Lower lobe of right lung (tissue), 2 donors: ENCODE data around the gene PKP4. TPM values are rescaled to one million over a fixed set of nuclear protein-coding genes. Genes with fewer than 3 reads are reported as not detected.
"Not testable (repeated sequence)": the region's sequence is repeated elsewhere in the genome, so short reads cannot be mapped to it uniquely, and the experiment has no call there.

Source experiments
- ATAC-seq, 2 donors: fragments of 200-7000 bp; cut with Tn5 transposase; one replicate each; pipeline ENCODE4 v1.9.1; 2020 to 2022; ENCODE audit warnings: mild to moderate bottlenecking in 2 of 2, moderate library complexity in 2 of 2
- DNase-seq: peaks from one replicate; pipeline ENCODE4 v3.0.0-alpha.2; 2020
- H3K27ac ChIP-seq: fragments of 200-600 bp; one replicate; pipeline ENCODE4 v1.8.0; 2022
- H3K27me3 ChIP-seq: fragments of 200-600 bp; one replicate; pipeline ENCODE4 v1.8.0; 2022; ENCODE audit warnings: low read depth
- H3K36me3 ChIP-seq: fragments of 200-600 bp; one replicate; pipeline ENCODE4 v1.8.0; 2022; ENCODE audit warnings: mild to moderate bottlenecking
- H3K4me1 ChIP-seq: fragments of 200-600 bp; one replicate; pipeline ENCODE4 v1.8.0; 2022
- H3K4me3 ChIP-seq: fragments of 200-600 bp; one replicate; pipeline ENCODE4 v1.8.0; 2022; ENCODE audit warnings: mild to moderate bottlenecking
- H3K9me3 ChIP-seq: fragments of 200-600 bp; one replicate; pipeline ENCODE4 v1.8.0; 2022
- CTCF ChIP-seq: fragments of 200-600 bp; IDR thresholded peaks from one replicate; pipeline ENCODE4 v1.8.0; 2022; ENCODE audit warnings: antibody characterized with exemption, mild to moderate bottlenecking
- intact Hi-C: fragments of 100-400 bp; cut with DNase I; formaldehyde crosslinking; loops from one replicate; pipeline ENCODE4 v1.11.0; 2022
- total RNA-seq: library from RNA; stranded (reverse); fragmentation: NEBNext Ultra II Directional; extraction: Animal tissue kit (Norgen Biotek cat#: 25700); gene quantifications from one replicate; pipeline ENCODE4 v1.2.1, GENCODE V29; 2021
- donor health status: DM: no; HTN: yes; CAD: no; lungs with severe emphysema.

Gene PKP4
- total RNA-seq, 1 donor from 2014 or later, result 57.0 TPM

- Histone ChIP-seq H3K4me1 (no peaks in the 10 kb centered on the region), H3K9me3 (peaks cover 7% of the 10 kb centered on the region), H3K36me3 (no peaks in the 10 kb centered on the region), H3K4me3 (no peak overlapping the region), H3K27ac (no peak overlapping the region), H3K27me3 (no peaks in the 10 kb centered on the region)
- DNase-seq, result no peak
- TF ChIP-seq CTCF, result no peak
- intact Hi-C loops, result no loop called here
- peak in 1 of 2 donors; percentile 27 for ATAC-seq
Observed at GRCh38 chr2:158692372-158693103, 235.8 kb downstream of the PKP4 start.

GRCh38 chr2:158693476-158693875, 236.7 kb downstream of the PKP4 start:
- H3K27me3 ChIP-seq, result no peaks in the 10 kb centered on the region
- H3K36me3 ChIP-seq, result no peaks in the 10 kb centered on the region
- DNase-seq (no peak), ATAC-seq (no peak)
- peaks cover 7% of the 10 kb centered on the region for H3K9me3 ChIP-seq
- TF ChIP-seq CTCF, result no peak
- intact Hi-C loops, result no loop called here
- no peak overlapping the region for H3K4me3 ChIP-seq
- H3K27ac ChIP-seq, result no peak overlapping the region
- H3K4me1 ChIP-seq, result no peaks in the 10 kb centered on the region

- Histone ChIP-seq H3K27me3 (no peaks in the 10 kb centered on the region), H3K27ac (no peak overlapping the region), H3K9me3 (peaks cover 7% of the 10 kb centered on the region), H3K36me3 (no peaks in the 10 kb centered on the region), H3K4me3 (no peak overlapping the region), H3K4me1 (no peaks in the 10 kb centered on the region)
- intact Hi-C loops, result no loop called here
- DNase-seq, result no peak
- TF ChIP-seq CTCF, result no peak
- ATAC-seq, result no peak
Observed at GRCh38 chr2:158695305-158695704, 238.6 kb downstream of the PKP4 start.

- ATAC-seq, H3K36me3 ChIP-seq, H3K27ac ChIP-seq, H3K27me3 ChIP-seq, H3K4me1 ChIP-seq, intact Hi-C loops, DNase-seq, H3K9me3 ChIP-seq, H3K4me3 ChIP-seq: not testable (repeated sequence)
Observed at GRCh38 chr2:158695744-158696143, 239.0 kb downstream of the PKP4 start.

- H3K4me3 ChIP-seq, result no peak overlapping the region
- intact Hi-C loops, result no loop called here
- peaks cover 7% of the 10 kb centered on the region for H3K9me3 ChIP-seq
- DNase-seq (no peak), ATAC-seq (no peak)
- TF ChIP-seq CTCF, result no peak
- H3K36me3 ChIP-seq, result no peaks in the 10 kb centered on the region
- no peaks in the 10 kb centered on the region for H3K4me1 ChIP-seq
- no peaks in the 10 kb centered on the region for H3K27me3 ChIP-seq
- no peak overlapping the region for H3K27ac ChIP-seq
Observed at GRCh38 chr2:158699323-158699722, 242.6 kb downstream of the PKP4 start.

GRCh38 chr2:158701101-158701500, 244.3 kb downstream of the PKP4 start:
- DNase-seq (no peak), ATAC-seq (no peak)
- Histone ChIP-seq H3K4me3 (no peak overlapping the region), H3K27ac (no peak overlapping the region), H3K36me3 (no peaks in the 10 kb centered on the region), H3K27me3 (no peaks in the 10 kb centered on the region), H3K4me1 (no peaks in the 10 kb centered on the region), H3K9me3 (peaks cover 7% of the 10 kb centered on the region)
- no peak for TF ChIP-seq CTCF
- intact Hi-C loops, result no loop called here
